Transverse colon (tissue), 3 donors: ENCODE data around the gene RIMBP2.

ENCODE experiments used
- CTCF ChIP-seq, 5 experiments: fragments of 200-600 bp in 3 of 5; fragments of 450-650 bp in 2 of 5; sonication (generic) in 3 of 5; IDR thresholded peaks; 1 replicate in 2 of 5; 2 replicates in 3 of 5; pipeline ENCODE4 v1.5.1; 2016 to 2017; ENCODE audit warnings: antibody characterized with exemption in 5 of 5, inconsistent platforms in 3 of 5, mild to moderate bottlenecking in 2 of 5, moderate library complexity in 1 of 5
- EP300 ChIP-seq: sonication (generic); formaldehyde crosslinking; IDR thresholded peaks from one replicate; pipeline ENCODE4 v1.6.1; 2017; ENCODE audit warnings: antibody characterized with exemption, low read depth
- POLR2A ChIP-seq: fragments of 450-650 bp; IDR thresholded peaks from one replicate; pipeline ENCODE4 v1.6.1; 2016; ENCODE audit warnings: antibody characterized with exemption, mild to moderate bottlenecking, moderate library complexity

DNA sequence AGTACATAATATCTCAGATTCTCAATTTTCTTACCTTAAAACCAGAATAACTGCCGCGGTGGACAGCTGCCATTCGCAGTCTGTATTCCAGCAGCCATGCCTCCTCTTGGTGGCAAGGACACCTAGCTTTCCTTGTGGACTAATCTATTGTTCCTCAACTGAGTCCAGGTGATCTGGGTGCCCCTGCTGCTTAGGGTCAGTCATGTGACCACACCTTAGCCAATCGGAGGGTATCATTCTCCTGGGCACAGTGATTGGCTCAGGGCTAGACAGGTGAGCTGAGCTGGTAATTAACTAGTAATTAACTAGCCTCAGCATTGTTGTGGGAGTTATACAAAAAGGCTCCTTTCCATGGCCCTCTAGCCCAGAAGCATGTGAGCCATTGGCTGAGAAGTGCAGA lies 55.0 kb downstream of the RIMBP2 start:
- TF ChIP-seq POLR2A (no peak), CTCF (IDR thresholded peaks at IDR 0.05) (no peak), EP300 (no peak)
